Keratinocyte (primary cell): ENCODE data around the gene UBXN11.

Source experiments
- EZH2 ChIP-seq: IDR thresholded peaks from one replicate; pipeline ENCODE4 v1.6.1; 2012; ENCODE audit warnings: inconsistent platforms, mild to moderate bottlenecking, low read length, moderate library complexity
- TF ChIP-seq, protein P1 (sequence below), 3 experiments: IDR thresholded peaks in 1 of 3; conservative IDR thresholded peaks in 1 of 3; optimal IDR thresholded peaks in 1 of 3; 2 replicates in 2 of 3; 3 replicates in 1 of 3; pipeline versions ENCODE3 to v1.5.1; 2011; ENCODE audit warnings: low read length in 3 of 3, mild to moderate bottlenecking in 3 of 3, moderate library complexity in 2 of 3, control low read depth in 1 of 3, inconsistent platforms in 1 of 3; ENCODE audit not compliant: insufficient read depth in 2 of 3; ENCODE audit errors: extremely low read depth in 1 of 3

DNA sequence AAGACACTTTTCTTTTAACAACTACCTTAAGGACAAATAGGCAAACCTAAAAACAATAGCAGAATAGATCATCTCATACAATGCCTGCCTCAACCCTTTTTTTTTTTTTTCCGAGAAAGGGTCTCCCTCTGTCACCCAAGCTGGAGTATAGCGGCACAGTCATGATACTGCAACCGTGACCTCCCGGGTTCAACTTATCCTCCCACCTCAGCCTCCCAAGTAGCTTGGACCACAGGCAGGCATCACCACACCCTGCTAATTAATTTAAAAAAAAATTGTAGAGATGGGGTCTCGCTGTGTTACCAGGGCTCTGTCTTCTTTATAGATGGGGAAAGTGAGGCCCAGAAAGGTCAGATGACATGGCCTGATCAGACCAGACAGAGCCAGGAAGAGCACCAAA lies 18.6 kb downstream of the UBXN11 start:
- TF ChIP-seq, protein P1, sequence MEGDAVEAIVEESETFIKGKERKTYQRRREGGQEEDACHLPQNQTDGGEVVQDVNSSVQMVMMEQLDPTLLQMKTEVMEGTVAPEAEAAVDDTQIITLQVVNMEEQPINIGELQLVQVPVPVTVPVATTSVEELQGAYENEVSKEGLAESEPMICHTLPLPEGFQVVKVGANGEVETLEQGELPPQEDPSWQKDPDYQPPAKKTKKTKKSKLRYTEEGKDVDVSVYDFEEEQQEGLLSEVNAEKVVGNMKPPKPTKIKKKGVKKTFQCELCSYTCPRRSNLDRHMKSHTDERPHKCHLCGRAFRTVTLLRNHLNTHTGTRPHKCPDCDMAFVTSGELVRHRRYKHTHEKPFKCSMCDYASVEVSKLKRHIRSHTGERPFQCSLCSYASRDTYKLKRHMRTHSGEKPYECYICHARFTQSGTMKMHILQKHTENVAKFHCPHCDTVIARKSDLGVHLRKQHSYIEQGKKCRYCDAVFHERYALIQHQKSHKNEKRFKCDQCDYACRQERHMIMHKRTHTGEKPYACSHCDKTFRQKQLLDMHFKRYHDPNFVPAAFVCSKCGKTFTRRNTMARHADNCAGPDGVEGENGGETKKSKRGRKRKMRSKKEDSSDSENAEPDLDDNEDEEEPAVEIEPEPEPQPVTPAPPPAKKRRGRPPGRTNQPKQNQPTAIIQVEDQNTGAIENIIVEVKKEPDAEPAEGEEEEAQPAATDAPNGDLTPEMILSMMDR (optimal IDR thresholded peaks at IDR 0.05 in 1 of 3, IDR thresholded peaks at IDR 0.05 in 1 of 3, conservative IDR thresholded peaks at IDR 0.05 in 1 of 3; ENCODE audit: extremely low read depth in 1 of 3, insufficient read depth in 2 of 3, low read length in 3 of 3) = no peak
- no peak for TF ChIP-seq EZH2
